GM12865 (cell line): ENCODE measurements around the gene TLE2.

Experiments used
- DNase-seq: peaks from one replicate; pipeline ENCODE4 v3.0.0; 2010; ENCODE audit warnings: low read depth
- H3K4me3 ChIP-seq: 2 replicates; pipeline ENCODE4 v1.5.1; 2011; ENCODE audit warnings: mild to moderate bottlenecking, low read depth, low read length, control low read depth
- TF ChIP-seq, protein P1 (sequence below): IDR thresholded peaks from 2 replicates; pipeline ENCODE4 v1.5.1; 2011; ENCODE audit warnings: low read length, control low read depth, low read depth, inconsistent platforms; ENCODE audit not compliant: insufficient read depth; ENCODE audit errors: missing control alignments

TLE2 gene

DNA sequence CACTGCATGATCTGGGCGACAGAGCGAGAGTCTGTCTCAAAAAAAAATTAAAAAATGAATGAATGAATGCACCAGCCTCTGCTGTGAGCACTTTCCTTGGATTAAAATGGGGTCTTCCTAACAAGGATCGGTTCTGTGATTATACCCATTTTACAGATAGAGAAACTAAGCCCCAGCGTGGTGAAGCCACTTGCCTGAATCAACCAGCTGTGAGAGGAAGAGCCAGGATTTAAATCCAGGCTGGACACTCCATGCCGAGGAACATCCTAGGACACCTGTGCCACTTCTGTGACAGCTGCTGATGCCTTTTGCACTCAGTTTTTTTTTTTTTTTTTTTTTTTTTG lies 19.1 kb upstream of the TLE2 start:
- DNase-seq: no peak
- no peak overlapping the region for H3K4me3 ChIP-seq
- TF ChIP-seq, protein P1, sequence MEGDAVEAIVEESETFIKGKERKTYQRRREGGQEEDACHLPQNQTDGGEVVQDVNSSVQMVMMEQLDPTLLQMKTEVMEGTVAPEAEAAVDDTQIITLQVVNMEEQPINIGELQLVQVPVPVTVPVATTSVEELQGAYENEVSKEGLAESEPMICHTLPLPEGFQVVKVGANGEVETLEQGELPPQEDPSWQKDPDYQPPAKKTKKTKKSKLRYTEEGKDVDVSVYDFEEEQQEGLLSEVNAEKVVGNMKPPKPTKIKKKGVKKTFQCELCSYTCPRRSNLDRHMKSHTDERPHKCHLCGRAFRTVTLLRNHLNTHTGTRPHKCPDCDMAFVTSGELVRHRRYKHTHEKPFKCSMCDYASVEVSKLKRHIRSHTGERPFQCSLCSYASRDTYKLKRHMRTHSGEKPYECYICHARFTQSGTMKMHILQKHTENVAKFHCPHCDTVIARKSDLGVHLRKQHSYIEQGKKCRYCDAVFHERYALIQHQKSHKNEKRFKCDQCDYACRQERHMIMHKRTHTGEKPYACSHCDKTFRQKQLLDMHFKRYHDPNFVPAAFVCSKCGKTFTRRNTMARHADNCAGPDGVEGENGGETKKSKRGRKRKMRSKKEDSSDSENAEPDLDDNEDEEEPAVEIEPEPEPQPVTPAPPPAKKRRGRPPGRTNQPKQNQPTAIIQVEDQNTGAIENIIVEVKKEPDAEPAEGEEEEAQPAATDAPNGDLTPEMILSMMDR: no peak

DNA sequence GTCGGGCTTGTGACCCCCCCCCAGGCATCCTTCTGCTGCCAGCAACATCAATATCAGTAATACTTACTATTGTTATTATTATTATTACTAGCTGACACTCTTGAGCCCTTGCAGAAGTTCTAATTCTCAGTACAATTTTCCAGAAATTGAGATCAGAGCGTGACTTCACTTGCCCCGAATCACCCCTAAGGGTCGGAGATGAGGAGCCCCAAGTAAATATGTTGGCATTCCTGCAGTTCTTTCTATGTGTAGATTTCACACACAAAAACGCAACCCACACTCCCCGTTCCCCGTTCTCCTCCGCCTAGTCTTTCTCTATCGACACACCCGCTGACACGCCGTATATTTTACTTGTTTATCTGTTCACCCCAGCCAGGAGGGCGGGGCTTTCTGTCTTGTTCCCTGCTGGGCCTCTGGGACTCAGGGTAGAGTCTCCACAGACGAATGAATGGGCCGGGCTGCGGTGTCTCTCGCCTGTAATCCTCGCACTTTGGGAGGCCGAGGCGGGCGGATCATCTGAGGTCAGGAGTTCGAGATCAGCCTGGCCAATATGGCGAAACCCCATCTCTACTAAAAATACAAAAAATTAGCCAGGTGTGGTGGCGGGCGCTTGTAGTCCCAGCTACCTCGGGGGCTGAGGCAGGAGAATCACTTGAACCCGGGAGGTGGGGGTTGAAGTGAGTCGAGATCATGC lies 18.6 kb upstream of the TLE2 start:
- TF ChIP-seq, protein P1: no peak
- no peak overlapping the region for H3K4me3 ChIP-seq
- peak; percentile 37 for DNase-seq

DNA sequence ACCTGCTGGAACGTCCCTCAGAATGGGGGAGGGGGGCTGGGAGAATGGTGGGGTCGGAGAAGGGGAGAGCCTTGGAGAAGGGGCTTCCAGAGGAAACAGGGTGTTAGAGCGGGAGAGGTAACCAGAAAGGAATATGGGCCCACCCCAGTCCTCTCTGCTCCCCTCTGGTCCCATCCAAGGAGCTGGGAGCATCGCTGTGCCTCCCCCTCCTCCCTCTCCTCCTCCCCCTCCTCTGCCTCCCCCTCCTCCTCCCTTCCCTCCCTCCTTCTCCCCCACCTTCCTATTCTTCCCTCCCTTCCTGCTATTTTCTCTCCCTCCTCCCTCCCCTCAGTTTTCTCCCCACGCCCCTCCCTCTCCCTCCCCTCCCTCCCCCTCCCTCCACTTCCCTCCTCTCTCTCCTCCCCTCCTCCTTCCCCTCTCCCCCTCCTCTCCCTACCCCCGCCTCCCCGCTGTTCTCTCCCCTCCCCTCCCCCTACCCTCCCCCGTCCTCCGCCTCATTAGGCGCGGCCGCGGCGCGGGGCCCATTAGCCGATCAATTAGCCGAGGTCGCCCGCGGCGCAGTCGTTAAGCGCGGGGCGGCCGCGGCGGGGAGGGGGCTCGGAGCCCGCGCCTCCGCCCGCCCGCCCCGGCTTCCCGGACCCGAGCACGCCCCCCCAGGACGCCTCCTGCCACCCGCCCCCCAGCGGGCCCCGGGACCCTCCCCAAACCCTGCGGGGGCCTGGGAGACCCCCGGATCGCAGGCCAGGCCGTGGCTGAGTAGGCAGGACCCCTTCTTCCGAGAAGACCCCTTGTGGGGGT lies 17.8 kb upstream of the TLE2 start:
- TF ChIP-seq, protein P1: no peak
- no peak overlapping the region for H3K4me3 ChIP-seq
- no peak for DNase-seq

DNA sequence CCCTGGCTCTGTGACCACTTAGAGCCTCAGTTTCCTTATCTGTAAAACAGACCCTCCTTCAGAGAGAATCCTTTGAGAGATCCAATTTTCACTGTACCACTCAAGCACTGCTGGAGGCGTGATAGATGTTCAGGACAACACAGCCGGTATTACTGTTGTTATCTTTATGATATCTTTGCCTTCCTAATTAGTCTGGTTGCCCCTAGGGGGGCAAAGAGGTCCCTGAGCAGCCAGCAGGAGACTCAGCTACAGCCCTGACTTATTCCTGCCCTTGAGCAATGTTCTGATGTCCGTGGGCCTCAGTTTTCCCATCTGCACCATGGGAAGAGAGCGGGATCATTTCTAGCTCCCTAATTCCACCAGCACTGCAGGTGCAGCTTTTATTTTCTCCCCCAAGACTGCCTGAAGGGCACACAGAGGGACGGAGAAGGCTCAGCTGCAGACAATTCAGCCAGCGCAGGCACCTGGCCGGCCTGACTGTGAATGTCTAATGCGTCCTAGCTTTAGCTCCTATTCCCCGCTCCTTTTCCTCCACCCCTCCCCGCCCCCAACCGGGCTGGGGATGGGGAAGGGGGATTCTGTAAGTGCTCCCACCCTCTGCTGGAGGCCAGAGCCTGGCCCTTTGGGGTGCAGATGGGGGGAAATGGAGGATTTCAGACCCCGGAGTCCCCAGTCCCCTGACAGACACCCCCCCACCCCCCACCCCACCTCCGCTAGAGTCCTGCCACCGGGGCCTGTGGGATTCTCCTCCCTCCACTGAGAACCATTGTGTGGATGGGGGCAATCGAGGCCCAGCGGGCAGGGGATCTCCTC lies 17.0 kb upstream of the TLE2 start:
- TF ChIP-seq, protein P1: no peak
- no peak overlapping the region for H3K4me3 ChIP-seq
- no peak for DNase-seq

DNA sequence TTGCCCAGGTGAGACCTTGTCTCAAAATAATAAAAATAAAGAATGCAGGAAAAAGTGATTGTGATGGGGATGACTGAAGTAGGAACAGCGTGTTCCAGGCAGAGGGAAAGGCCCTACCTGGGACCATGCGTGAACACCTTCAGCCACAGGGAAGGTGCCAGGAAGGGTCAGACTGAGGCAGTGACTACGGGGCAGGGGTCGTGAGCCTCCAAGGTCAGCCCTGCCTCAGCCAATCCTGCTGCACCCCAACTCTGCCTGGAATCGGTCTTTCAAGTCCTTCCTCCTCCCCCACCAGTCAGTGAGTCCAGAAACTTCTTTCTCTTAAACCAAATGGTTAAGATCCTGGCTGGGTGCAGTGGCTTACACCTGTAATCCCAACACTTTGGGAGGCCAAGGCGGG lies 16.1 kb upstream of the TLE2 start:
- DNase-seq: no peak
- TF ChIP-seq, protein P1: no peak
- H3K4me3 ChIP-seq: no peak overlapping the region

DNA sequence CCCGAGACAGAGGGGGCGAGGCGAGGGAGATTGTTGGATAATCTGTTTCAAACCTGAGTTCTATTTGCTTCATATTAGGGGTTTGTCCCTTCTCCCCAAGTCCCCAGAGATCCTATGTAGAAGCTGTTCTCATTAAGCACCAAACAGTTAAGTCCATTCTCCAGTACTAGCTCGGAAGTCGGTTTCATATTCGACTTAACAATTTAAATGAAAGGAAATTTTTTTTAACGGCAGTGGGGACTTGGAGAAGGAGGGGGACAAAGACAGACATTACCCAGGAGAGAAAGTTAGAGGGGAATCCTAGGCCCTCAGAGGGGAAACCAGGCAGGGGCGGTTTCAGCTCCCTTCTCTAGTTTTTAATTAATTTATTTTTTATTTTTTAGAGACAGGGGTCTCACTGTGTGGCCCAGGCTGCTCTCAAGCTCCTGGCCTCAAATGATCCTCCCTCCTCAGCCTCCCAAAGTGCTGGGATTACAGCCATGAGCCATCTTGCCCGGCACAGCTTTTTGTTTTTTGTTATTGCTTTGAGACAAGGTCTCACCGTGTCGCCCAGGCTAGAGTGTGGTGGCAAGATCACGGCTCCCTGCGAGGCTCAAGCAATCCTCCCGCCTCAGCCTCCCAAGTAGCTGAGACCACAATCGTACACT lies 13.7 kb upstream of the TLE2 start:
- TF ChIP-seq, protein P1: no peak
- no peak overlapping the region for H3K4me3 ChIP-seq
- no peak for DNase-seq
